IMR-90 (cell line): ENCODE measurements around the gene CYS1. TPM values are rescaled to one million over a fixed set of nuclear protein-coding genes. Genes with fewer than 3 reads are reported as not detected.

Source experiments
- ATAC-seq: fragments of 200-7000 bp; cut with Tn5 transposase; 2 replicates; pipeline ENCODE4 v1.9.1; 2020; ENCODE audit warnings: low read depth, mild to moderate bottlenecking, moderate library complexity
- Bru-seq: library from RNA; stranded (reverse); fragments of 400-500 nt; gene quantifications from one replicate; lab custom pipeline; 2021; lab: Mats Ljungman, UMichigan
- BruChase-seq, 2 experiments: library from RNA; stranded (reverse); fragments of 400-500 nt; gene quantifications; one replicate each; lab custom pipeline; 2021; lab: Mats Ljungman, UMichigan
- BruUV-seq: library from RNA; stranded (reverse); fragments of 400-500 nt; replicated peaks from 2 replicates; lab custom pipeline; 2021; lab: Mats Ljungman, UMichigan
- CTCF ChIA-PET: fragments of 300-600 bp; formaldehyde crosslinking; extraction: SDS; loops from one replicate; lab custom pipeline; 2021; ENCODE audit warnings: antibody characterized with exemption; lab: Yijun Ruan, JAX
- POLR2A ChIA-PET: fragments of 300-600 bp; sonication (Branson Sonifier 250); formaldehyde crosslinking; loops from one replicate; lab custom pipeline; 2022; ENCODE audit warnings: antibody characterized with exemption; ENCODE audit not compliant: unreplicated experiment; lab: Charles Lee
- DNase-seq: peaks from one replicate; pipeline ENCODE4 v3.0.0; 2013
- H2AFZ ChIP-seq: replicated peaks from 2 replicates; pipeline ENCODE3; 2013; ENCODE audit warnings: low read length, mild to moderate bottlenecking; ENCODE audit not compliant: poor library complexity
- H2AK5ac ChIP-seq: 2 replicates; pipeline ENCODE4 v1.6.1; 2013; ENCODE audit warnings: low read depth, low read length, inconsistent platforms
- H2AK9ac ChIP-seq: replicated peaks from 2 replicates; pipeline ENCODE3; 2013; ENCODE audit warnings: mild to moderate bottlenecking, low read depth, low read length, moderate library complexity; ENCODE audit not compliant: poor library complexity
- H2BK120ac ChIP-seq: 2 replicates; pipeline ENCODE4 v1.6.1; 2013; ENCODE audit warnings: low read depth, low read length, inconsistent platforms
- H2BK15ac ChIP-seq: 3 replicates; pipeline ENCODE4 v1.6.1; 2013; ENCODE audit warnings: low read depth, low read length, inconsistent platforms
- H2BK20ac ChIP-seq: 2 replicates; pipeline ENCODE4 v1.6.1; 2013; ENCODE audit warnings: low read depth, mild to moderate bottlenecking, inconsistent platforms, low read length, moderate library complexity
- H2BK5ac ChIP-seq: 2 replicates; pipeline ENCODE4 v1.6.1; 2013; ENCODE audit warnings: mild to moderate bottlenecking, low read depth, low read length, inconsistent platforms; ENCODE audit not compliant: poor library complexity, severe bottlenecking
- H3K14ac ChIP-seq: replicated peaks from 2 replicates; pipeline ENCODE4 v1.6.1; 2013; ENCODE audit warnings: low read depth, low read length, inconsistent platforms
- H3K18ac ChIP-seq: 2 replicates; pipeline ENCODE4 v1.6.1; 2013; ENCODE audit warnings: low read depth, low read length, control low read depth
- H3K23ac ChIP-seq: 2 replicates; pipeline ENCODE4 v1.6.1; 2013; ENCODE audit warnings: low read depth, low read length, inconsistent platforms
- H3K27ac ChIP-seq: 2 replicates; pipeline ENCODE4 v1.5.1; 2013; ENCODE audit warnings: mild to moderate bottlenecking, control low read depth, low read length; ENCODE audit not compliant: insufficient read depth
- H3K27me3 ChIP-seq: 2 replicates; pipeline ENCODE4 v1.6.1; 2013; ENCODE audit warnings: low read length; ENCODE audit not compliant: control insufficient read depth, insufficient read depth
- H3K36me3 ChIP-seq: 2 replicates; pipeline ENCODE4 v1.6.1; 2013; ENCODE audit warnings: low read length, mixed read lengths; ENCODE audit not compliant: control insufficient read depth, insufficient read depth
- H3K4ac ChIP-seq: 2 replicates; pipeline ENCODE4 v1.6.1; 2013; ENCODE audit warnings: low read depth, low read length, inconsistent platforms
- H3K4me1 ChIP-seq: 2 replicates; pipeline ENCODE4 v1.6.1; 2013; ENCODE audit warnings: low read length, mixed read lengths; ENCODE audit not compliant: control insufficient read depth, insufficient read depth
- H3K4me2 ChIP-seq: 2 replicates; pipeline ENCODE4 v1.6.1; 2013; ENCODE audit warnings: low read depth, mild to moderate bottlenecking, control low read depth, low read length, moderate library complexity
- H3K4me3 ChIP-seq: 2 replicates; pipeline ENCODE4 v1.5.1; 2013; ENCODE audit warnings: low read depth, mild to moderate bottlenecking, control low read depth, low read length, moderate library complexity; ENCODE audit not compliant: insufficient read depth
- H3K56ac ChIP-seq: 2 replicates; pipeline ENCODE4 v1.6.1; 2013; ENCODE audit warnings: low read length, inconsistent platforms; ENCODE audit not compliant: insufficient read depth; ENCODE audit errors: extremely low read depth
- H3K79me1 ChIP-seq, 2 experiments: 2 replicates each; pipeline ENCODE4 v1.6.1; 2013; ENCODE audit warnings: low read length in 2 of 2, inconsistent platforms in 1 of 2, low read depth in 1 of 2
- H3K9ac ChIP-seq: 2 replicates; pipeline ENCODE4 v1.6.1; 2013; ENCODE audit warnings: low read depth, low read length, control low read depth
- H3K9me1 ChIP-seq: 2 replicates; pipeline ENCODE4 v1.6.1; 2013; ENCODE audit warnings: low read length, inconsistent platforms; ENCODE audit not compliant: insufficient read depth
- H3K9me3 ChIP-seq: 2 replicates; pipeline ENCODE4 v1.6.1; 2013; ENCODE audit warnings: low read length; ENCODE audit not compliant: control insufficient read depth, insufficient read depth
- H4K20me1 ChIP-seq: 2 replicates; pipeline ENCODE4 v1.6.1; 2013; ENCODE audit warnings: low read length, inconsistent platforms; ENCODE audit not compliant: insufficient read depth
- H4K5ac ChIP-seq: 2 replicates; pipeline ENCODE4 v1.6.1; 2013; ENCODE audit warnings: mild to moderate bottlenecking, low read depth, low read length, control low read depth
- H4K8ac ChIP-seq, 2 experiments: 2 replicates each; pipeline ENCODE4 v1.6.1; 2013; ENCODE audit warnings: low read depth in 2 of 2, low read length in 2 of 2, control low read depth in 1 of 2, inconsistent platforms in 1 of 2
- H4K91ac ChIP-seq: 2 replicates; pipeline ENCODE4 v1.6.1; 2013; ENCODE audit warnings: low read depth, low read length, inconsistent platforms; ENCODE audit not compliant: insufficient read depth
- CTCF ChIP-seq: conservative IDR thresholded peaks from 2 replicates; pipeline ENCODE4 v1.5.1; 2012; ENCODE audit warnings: mild to moderate bottlenecking, low read depth, low read length, improper control_type of control experiment
- ELK1 ChIP-seq: fragments of 150-350 bp; IDR thresholded peaks from 2 replicates; pipeline ENCODE4 v1.6.1; 2016; ENCODE audit warnings: low read depth, mild to moderate bottlenecking, low read length, moderate library complexity, borderline replicate concordance
- WGBS, 2 experiments: methylation state at CpG; one replicate each; pipeline versions ENCODE4 v1.1.5 to v1.1.7; 2013; ENCODE audit warnings: missing lambda C conversion rate in 2 of 2; ENCODE audit not compliant: insufficient read length in 1 of 2; ENCODE audit errors: extremely low coverage in 2 of 2; 5-methylcytosine and 5-hydroxymethylcytosine counted together
- dilution Hi-C: fragments of 300-500 bp; cut with HindIII; formaldehyde crosslinking; loops from one replicate; pipeline ENCODE4 v1.14.3; 2018; ENCODE audit warnings: low sequenced_read_pairs; ENCODE audit not compliant: unreplicated experiment
- in situ Hi-C: fragments of 300-500 bp; cut with MboI; formaldehyde crosslinking; loops from 3 replicates; pipeline ENCODE4 v1.14.3; 2019; ENCODE audit warnings: low sequenced_read_pairs, inconsistent platforms, mixed read lengths
- intact Hi-C: fragments of 100-400 bp; cut with micrococcal nuclease; formaldehyde crosslinking; loops from 2 replicates; pipeline ENCODE4 v1.10.0; 2022
- long read RNA-seq: library from polyadenylated mRNA; unstranded; transcript quantifications from one replicate; pipeline ENCODE4 v2.0.0, GENCODE V29; 2021; ENCODE audit not compliant: unreplicated experiment
- polyA plus RNA-seq, 3 experiments: library from polyadenylated mRNA; depleted of rRNA; stranded (reverse); fragments of >200 nt; gene quantifications; 2 replicates each; pipeline ENCODE4 v1.2.3, GENCODE V29; 2012; ENCODE audit warnings: low replicate concordance in 1 of 3
- total RNA-seq: library from RNA; depleted of rRNA; stranded (reverse); fragments of >200 nt; gene quantifications from 2 replicates; pipeline ENCODE4 v1.2.3, GENCODE V29; 2012; rRNA removed

The CYS1 gene, protein sequence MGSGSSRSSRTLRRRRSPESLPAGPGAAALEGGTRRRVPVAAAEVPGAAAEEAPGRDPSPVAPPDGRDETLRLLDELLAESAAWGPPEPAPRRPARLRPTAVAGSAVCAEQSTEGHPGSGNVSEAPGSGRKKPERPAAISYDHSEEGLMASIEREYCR
- total RNA-seq (under 0.01 and 0.28 TPM in 2 replicates), polyA plus RNA-seq (2012; rRNA removed) (0.12 and 0.17 TPM in 2 replicates), Bru-seq, nascent RNA (percentile 33 among the genes with signal in this experiment), BruChase-seq, experiment 1, labeled RNA remaining after a 6-hour chase (percentile 30 among the genes with signal in this experiment), BruChase-seq, experiment 2, labeled RNA remaining after a 2-hour chase (percentile 22 among the genes with signal in this experiment)
- polyA plus RNA-seq (2012; cell fraction: cytosol; rRNA removed), result 0.17 and 0.27 TPM in 2 replicates
- polyA plus RNA-seq (2012; cell fraction: nucleus; rRNA removed; ENCODE audit: low replicate concordance), result 0.06 and 0.14 TPM in 2 replicates
- long read RNA-seq, partial matches to known transcripts, result 0 of 4 reads
- long read RNA-seq, other reads (novel, unspliced or antisense), result 1 of 4 reads

DNA sequence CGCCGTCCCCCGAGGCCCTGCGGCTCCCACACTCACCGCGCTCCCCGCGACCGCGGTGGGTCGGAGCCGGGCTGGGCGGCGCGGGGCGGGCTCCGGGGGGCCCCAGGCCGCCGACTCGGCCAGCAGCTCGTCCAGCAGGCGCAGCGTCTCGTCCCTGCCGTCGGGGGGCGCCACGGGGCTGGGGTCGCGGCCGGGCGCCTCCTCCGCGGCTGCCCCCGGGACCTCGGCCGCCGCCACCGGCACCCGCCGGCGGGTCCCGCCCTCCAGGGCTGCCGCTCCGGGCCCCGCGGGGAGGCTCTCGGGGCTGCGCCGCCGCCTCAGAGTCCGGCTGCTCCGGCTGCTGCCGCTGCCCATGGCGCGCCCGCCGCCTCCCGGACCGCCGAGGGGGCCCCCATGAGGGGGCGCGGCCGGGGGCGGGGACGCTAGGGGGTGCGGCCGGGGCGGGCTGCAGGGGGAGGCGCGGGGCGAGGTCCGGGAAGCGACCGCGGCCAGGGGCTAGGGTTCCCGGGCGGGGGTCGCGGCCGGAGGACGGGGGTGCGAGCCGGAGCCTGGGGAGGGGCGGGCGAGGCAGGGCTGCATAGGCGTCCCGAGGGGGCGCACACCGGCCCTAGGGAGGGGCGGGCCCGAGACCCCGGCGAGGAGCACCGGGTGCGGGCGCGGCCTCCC is at the start of gene CYS1:
Gene CYS1 (minus strand): TSS at position 542 of the 666 bp plus-strand sequence. CDS start 188 bp downstream, at position 354.
- H3K36me3 ChIP-seq, result no peaks in the 10 kb centered on the region
- ChIA-PET POLR2A (no interaction called here), CTCF (no interaction called here)
- no peak within 1 kb of the TSS for H3K9ac ChIP-seq
- 1% methylated on average over 32 of the region's 98 CpGs; no CpG with 5 or more reads in 1 of the 2 experiments for WGBS, 2 experiments
- H3K4ac ChIP-seq, result no peak within 1 kb of the TSS
- H4K8ac ChIP-seq, result no peak within 1 kb of the TSS
- in situ Hi-C loops, result loop anchor here (5.0 to 10.0 kb wide), 2 partner anchors 352 to 585 kb away; no protein-coding TSS in a partner anchor
- 0 out of 2 replicates have a peak, but pooled peaks cover 3% of the 10 kb centered on the region for H4K20me1 ChIP-seq
- no peak within 1 kb of the TSS for H3K23ac ChIP-seq
- H2BK20ac ChIP-seq, result no peak within 1 kb of the TSS
- intact Hi-C loops, result loop anchor here (10.0 kb wide), 1 partner anchor 325 kb away; no protein-coding TSS in a partner anchor
- H3K9me3 ChIP-seq, result no peaks in the 10 kb centered on the region
- H4K91ac ChIP-seq, result no peak within 1 kb of the TSS
- no peak within 1 kb of the TSS for H2BK15ac ChIP-seq
- H3K4me3 ChIP-seq, result peak within 1 kb of the TSS; percentile 52
- H3K56ac ChIP-seq, result no peak within 1 kb of the TSS
- no peak within 1 kb of the TSS for H2BK120ac ChIP-seq
- TF ChIP-seq ELK1, result no peak
- peak; percentile 36 for TF ChIP-seq CTCF
- no TSS peak for BruUV-seq
- H3K18ac ChIP-seq, result no peak within 1 kb of the TSS
- H4K5ac ChIP-seq, result no peak within 1 kb of the TSS
- H3K4me2 ChIP-seq, result peak within 1 kb of the TSS; percentile 79
- H3K9me1 ChIP-seq, result no peaks in the 10 kb centered on the region; the same call in 1 of the 2 replicates
- no peak within 1 kb of the TSS for H2BK5ac ChIP-seq
- dilution Hi-C loops, result no loop called here
- H3K27me3 ChIP-seq, result peaks cover 66% of the 10 kb centered on the region
- H3K27ac ChIP-seq, result no peak within 1 kb of the TSS
- H2AK5ac ChIP-seq, result no peak within 1 kb of the TSS
- H3K14ac ChIP-seq, result no peak within 1 kb of the TSS
- H3K79me1 ChIP-seq, result no peaks in the 10 kb centered on the region
- 0 out of 2 replicates have a peak, but pooled peaks cover 2% of the 10 kb centered on the region for H3K4me1 ChIP-seq
- no peak within 1 kb of the TSS for H2AK9ac ChIP-seq
- ATAC-seq (peak; percentile 66), DNase-seq (no peak)
- peak within 1 kb of the TSS; percentile 82 for H2AFZ ChIP-seq
